ENCODE data around the gene PI3.

The PI3 gene

GRCh38 chr20:45189067-45189609, 14.4 kb downstream of the PI3 start:
- no peak for FAIRE-seq

- no peak for FAIRE-seq
Observed at GRCh38 chr20:45189861-45190260, 15.2 kb downstream of the PI3 start.

- no peak for FAIRE-seq
Observed at GRCh38 chr20:45191926-45192325, 17.2 kb downstream of the PI3 start.

- FAIRE-seq: no peak
Observed at GRCh38 chr20:45193331-45193730, 18.6 kb downstream of the PI3 start.

GRCh38 chr20:45206725-45207124, 32.0 kb downstream of the PI3 start, which contains the start of gene SEMG1:
Gene SEMG1, plus strand, starts transcription at chr20:45207033. Its CDS starts 21 bp downstream, at chr20:45207054.
- no peak for FAIRE-seq

- no peak for FAIRE-seq
Observed at GRCh38 chr20:45209924-45210323, 35.2 kb downstream of the PI3 start.

- no peak for FAIRE-seq
Observed at GRCh38 chr20:45211569-45212474, 37.1 kb downstream of the PI3 start.

GRCh38 chr20:45212836-45213235, 38.1 kb downstream of the PI3 start:
- no peak for FAIRE-seq

GRCh38 chr20:45218124-45218523, 43.4 kb downstream of the PI3 start:
- no peak for FAIRE-seq

- no peak for FAIRE-seq
Observed at GRCh38 chr20:45218636-45219035, 43.9 kb downstream of the PI3 start.

- no peak for FAIRE-seq
Observed at GRCh38 chr20:45221076-45221475, 46.4 kb downstream of the PI3 start, which contains the start of gene SEMG2. Gene SEMG2, plus strand, starts transcription at chr20:45221373. Its CDS starts 17 bp downstream, at chr20:45221390.

GRCh38 chr20:45223136-45223535, 48.4 kb downstream of the PI3 start:
- FAIRE-seq: no peak
